ENCODE data around the gene CHCHD5. TPM values are rescaled to one million over a fixed set of nuclear protein-coding genes. Genes with fewer than 3 reads are reported as not detected.
A peak's percentile ranks its signal among the peaks of the same experiment; 100 is the strongest.

Gene CHCHD5
- total and polyA plus RNA-seq, 2 donors from 2014 or later: 39.6 to 104 TPM

GRCh38 chr2:112583497-112584133 is 794 bp upstream of the CHCHD5 start:
- no peaks in the 10 kb centered on the region for H3K9me3 ChIP-seq (ENCODE audit: control insufficient read depth in 2 of 3, insufficient read depth in 1 of 3, low read length in 3 of 3)
- peaks cover 2 to 19% (median 11%) of the 10 kb centered on the region in 3 donors for H3K4me1 ChIP-seq (ENCODE audit: control insufficient read depth in 2 of 3, insufficient read depth in 2 of 3, low read depth in 1 of 3, low read length in 3 of 3)
- peak in 1 of 5 donors; percentile 37 for DNase-seq
- H3K27me3 ChIP-seq (ENCODE audit: control insufficient read depth, insufficient read depth, low read length): no peaks in the 10 kb centered on the region
- peak overlapping the region; percentile 93 to 98 (median 97) for H3K4me3 ChIP-seq (ENCODE audit: low read length in 3 of 3)
- TF ChIP-seq CTCF (IDR thresholded peaks at IDR 0.05; ENCODE audit: borderline replicate concordance, extremely low read depth, insufficient read depth): peak; percentile 5
- H3K36me3 ChIP-seq (ENCODE audit: control insufficient read depth in 2 of 3, insufficient read depth in 3 of 3, low read length in 3 of 3): peaks cover 2 to 11% (median 2%) of the 10 kb centered on the region in 3 donors
- intact Hi-C loops (cut with DNase I): no loop called here
- H3K27ac ChIP-seq (ENCODE audit: low read depth in 2 of 2, low read length in 2 of 2): peak overlapping the region; percentile 61 to 97
- peak overlapping the region; percentile 71 to 96 (median 89) for H3K9ac ChIP-seq (ENCODE audit: low read length in 3 of 3)
- no peak for FAIRE-seq

GRCh38 chr2:112584891-112585250 is 462 bp downstream of the CHCHD5 start:
- Histone ChIP-seq H3K27ac (ENCODE audit: low read depth in 2 of 2, low read length in 2 of 2) (peak overlapping the region; percentile 61 to 97), H3K4me3 (ENCODE audit: low read length in 3 of 3) (peak overlapping the region; percentile 93 to 98 (median 97)), H3K27me3 (ENCODE audit: control insufficient read depth, insufficient read depth, low read length) (no peaks in the 10 kb centered on the region), H3K4me1 (ENCODE audit: control insufficient read depth in 2 of 3, insufficient read depth in 2 of 3, low read depth in 1 of 3, low read length in 3 of 3) (peaks cover 2 to 19% (median 11%) of the 10 kb centered on the region in 3 donors), H3K36me3 (ENCODE audit: control insufficient read depth in 2 of 3, insufficient read depth in 3 of 3, low read length in 3 of 3) (peaks cover 2 to 14% (median 2%) of the 10 kb centered on the region in 3 donors), H3K9me3 (ENCODE audit: control insufficient read depth in 2 of 3, insufficient read depth in 1 of 3, low read length in 3 of 3) (no peaks in the 10 kb centered on the region), H3K9ac (ENCODE audit: low read length in 3 of 3) (peak overlapping the region; percentile 1 to 96 (median 89))
- DNase-seq: no peak
- no peak for TF ChIP-seq CTCF (IDR thresholded peaks at IDR 0.05; ENCODE audit: borderline replicate concordance, extremely low read depth, insufficient read depth)
- no peak for FAIRE-seq
- intact Hi-C loops (cut with DNase I): no loop called here

GRCh38 chr2:112585400-112585799 is 991 bp downstream of the CHCHD5 start:
- TF ChIP-seq CTCF (IDR thresholded peaks at IDR 0.05; ENCODE audit: borderline replicate concordance, extremely low read depth, insufficient read depth): no peak
- no peak for FAIRE-seq

More at GRCh38 chr2:112585400-112585799, 991 bp downstream of the CHCHD5 start:
- Histone ChIP-seq H3K4me1 (ENCODE audit: control insufficient read depth in 2 of 3, insufficient read depth in 2 of 3, low read depth in 1 of 3, low read length in 3 of 3) (peaks cover 2 to 19% (median 11%) of the 10 kb centered on the region in 3 donors), H3K9ac (ENCODE audit: low read length in 3 of 3) (no peak overlapping the region), H3K27ac (ENCODE audit: low read depth in 2 of 2, low read length in 2 of 2) (peak overlapping the region in 1 of 2 donors; percentile 61), H3K36me3 (ENCODE audit: control insufficient read depth in 2 of 3, insufficient read depth in 3 of 3, low read length in 3 of 3) (peaks cover 2 to 14% (median 2%) of the 10 kb centered on the region in 3 donors), H3K27me3 (ENCODE audit: control insufficient read depth, insufficient read depth, low read length) (no peaks in the 10 kb centered on the region), H3K9me3 (ENCODE audit: control insufficient read depth in 2 of 3, insufficient read depth in 1 of 3, low read length in 3 of 3) (no peaks in the 10 kb centered on the region), H3K4me3 (ENCODE audit: low read length in 3 of 3) (peak overlapping the region; percentile 93 to 98 (median 97))
- intact Hi-C loops (cut with DNase I): no loop called here
- peak in 1 of 5 donors; percentile 39 for DNase-seq

Measured in kidney (tissue), 14 donors.